PFSK-1 (cell line): ENCODE measurements around the gene CDC34.

Experiments used
- FOXP2 ChIP-seq: optimal IDR thresholded peaks from 2 replicates; pipeline ENCODE3; 2011; ENCODE audit warnings: borderline replicate concordance, control low read depth, inconsistent platforms; ENCODE audit not compliant: insufficient read depth; ENCODE audit errors: extremely low read length, extremely low read depth
- POLR2AphosphoS5 ChIP-seq: IDR thresholded peaks from 2 replicates; pipeline ENCODE4 v1.6.1; 2012; ENCODE audit warnings: low read depth, mild to moderate bottlenecking, control low read depth, low read length, moderate library complexity
- REST ChIP-seq, 2 experiments: IDR thresholded peaks; 2 replicates each; pipeline versions ENCODE4 v1.6.1 to v1.8.0; 2011 to 2012; ENCODE audit warnings: low read depth in 2 of 2, low read length in 2 of 2, control low read depth in 1 of 2, inconsistent platforms in 1 of 2, mild to moderate bottlenecking in 1 of 2, moderate library complexity in 1 of 2; ENCODE audit not compliant: insufficient read depth in 1 of 2
- SIN3A ChIP-seq: IDR thresholded peaks from 2 replicates; pipeline ENCODE4 v1.6.1; 2012; ENCODE audit warnings: mild to moderate bottlenecking, low read length, moderate library complexity, borderline replicate concordance; ENCODE audit not compliant: insufficient read depth
- TAF1 ChIP-seq: IDR thresholded peaks from 2 replicates; pipeline ENCODE4 v1.6.1; 2012; ENCODE audit warnings: low read length, control low read depth, borderline replicate concordance; ENCODE audit not compliant: insufficient read depth

GRCh38 chr19:489418-490196 is 42.0 kb upstream of the CDC34 start:
- no peak for TF ChIP-seq REST (IDR thresholded peaks at IDR 0.05; ENCODE audit: insufficient read depth in 1 of 2, low read depth in 2 of 2, low read length in 2 of 2)
- no peak for TF ChIP-seq TAF1
- TF ChIP-seq SIN3A = no peak
- TF ChIP-seq POLR2AphosphoS5 = no peak
- TF ChIP-seq FOXP2 = no peak
